ENCODE data around the gene ATP8B4.

Gene ATP8B4

GRCh38 chr15:49877873-49878521 lies 241.0 kb downstream of the ATP8B4 start:
- ChIA-PET CTCF (interaction anchor here (0.6 to 0.7 kb wide), 2 partner anchors 22 to 292 kb away, joined by 3 read pairs; no protein-coding TSS in a partner anchor), POLR2A (no interaction called here)
- no peak for TF ChIP-seq ZNF384 (IDR thresholded peaks at IDR 0.05)
- TF ChIP-seq HDGF (IDR thresholded peaks at IDR 0.05; ENCODE audit: borderline replicate concordance): no peak
- TF ChIP-seq PKNOX1 (IDR thresholded peaks at IDR 0.05): no peak
- TF ChIP-seq L3MBTL2 (conservative IDR thresholded peaks at IDR 0.05): no peak
- no peak for TF ChIP-seq NFRKB (IDR thresholded peaks at IDR 0.05)
- no peak for DNase-seq (ENCODE audit: extremely low spot score)

- no peak for TF ChIP-seq FOXK2 (IDR thresholded peaks at IDR 0.05)
- TF ChIP-seq PKNOX1 (IDR thresholded peaks at IDR 0.05): no peak
- no peak for TF ChIP-seq BHLHE40 (IDR thresholded peaks at IDR 0.05; ENCODE audit: borderline replicate concordance)
- TF ChIP-seq SUZ12 (IDR thresholded peaks at IDR 0.05): no peak
- TF ChIP-seq NFRKB (IDR thresholded peaks at IDR 0.05): no peak
- TF ChIP-seq ZNF384 (IDR thresholded peaks at IDR 0.05): no peak
- TF ChIP-seq TARDBP (IDR thresholded peaks at IDR 0.05): no peak
- TF ChIP-seq FOXM1 (IDR thresholded peaks at IDR 0.05; ENCODE audit: borderline replicate concordance): no peak
- no peak for TF ChIP-seq HDGF (IDR thresholded peaks at IDR 0.05; ENCODE audit: borderline replicate concordance)
- no peak for TF ChIP-seq SP1 (IDR thresholded peaks at IDR 0.05)
- DNase-seq (ENCODE audit: extremely low spot score): no peak
- ChIA-PET POLR2A (no interaction called here), CTCF (interaction anchor here (0.6 to 0.7 kb wide), 3 partner anchors 117 to 465 kb away, joined by 3 to 6 read pairs (median 3); no protein-coding TSS in a partner anchor)
Measured at GRCh38 chr15:49877117-49877872, 241.7 kb downstream of the ATP8B4 start.

GRCh38 chr15:49876401-49877038 lies 242.5 kb downstream of the ATP8B4 start:
- ChIA-PET POLR2A (no interaction called here), CTCF (interaction anchor here (0.6 to 0.7 kb wide), 3 partner anchors 118 to 465 kb away, joined by 3 to 6 read pairs (median 3); no protein-coding TSS in a partner anchor)
- DNase-seq (ENCODE audit: extremely low spot score): peak; percentile 4
- no peak for TF ChIP-seq L3MBTL2 (conservative IDR thresholded peaks at IDR 0.05)
- TF ChIP-seq FOXA1 (IDR thresholded peaks at IDR 0.05): no peak
- no peak for TF ChIP-seq ZNF384 (IDR thresholded peaks at IDR 0.05)
- TF ChIP-seq BHLHE40 (IDR thresholded peaks at IDR 0.05; ENCODE audit: borderline replicate concordance): no peak
- no peak for TF ChIP-seq SUZ12 (IDR thresholded peaks at IDR 0.05)
- TF ChIP-seq NFRKB (IDR thresholded peaks at IDR 0.05): no peak
- no peak for TF ChIP-seq FOXK2 (IDR thresholded peaks at IDR 0.05)
- no peak for TF ChIP-seq PKNOX1 (IDR thresholded peaks at IDR 0.05)
- no peak for TF ChIP-seq ELF4 (IDR thresholded peaks at IDR 0.05)
- TF ChIP-seq LEF1 (IDR thresholded peaks at IDR 0.05; ENCODE audit: borderline replicate concordance): no peak
- no peak for TF ChIP-seq HDGF (IDR thresholded peaks at IDR 0.05; ENCODE audit: borderline replicate concordance)
- no peak for TF ChIP-seq SP1 (IDR thresholded peaks at IDR 0.05)
- no peak for TF ChIP-seq TARDBP (IDR thresholded peaks at IDR 0.05)
- no peak for TF ChIP-seq CTBP1 (IDR thresholded peaks at IDR 0.05; ENCODE audit: borderline replicate concordance)
- TF ChIP-seq ARNT (IDR thresholded peaks at IDR 0.05): no peak
- no peak for TF ChIP-seq FOXM1 (IDR thresholded peaks at IDR 0.05; ENCODE audit: borderline replicate concordance)

GRCh38 chr15:49875392-49875791 lies 243.6 kb downstream of the ATP8B4 start:
- ChIA-PET POLR2A (no interaction called here), CTCF (no interaction called here)
- DNase-seq (ENCODE audit: extremely low spot score): no peak
- TF ChIP-seq SUZ12 (IDR thresholded peaks at IDR 0.05): no peak
- TF ChIP-seq ZNF384 (IDR thresholded peaks at IDR 0.05): no peak
- no peak for TF ChIP-seq ELF4 (IDR thresholded peaks at IDR 0.05)

GRCh38 chr15:49870472-49870871 lies 248.6 kb downstream of the ATP8B4 start:
- ChIA-PET CTCF (no interaction called here), POLR2A (no interaction called here)
- DNase-seq (ENCODE audit: extremely low spot score): no peak

GRCh38 chr15:49868348-49868747 lies 250.7 kb downstream of the ATP8B4 start:
- no peak for DNase-seq (ENCODE audit: extremely low spot score)
- ChIA-PET CTCF (no interaction called here), POLR2A (no interaction called here)
- TF ChIP-seq ELF4 (IDR thresholded peaks at IDR 0.05) (no peak), LEF1 (IDR thresholded peaks at IDR 0.05; ENCODE audit: borderline replicate concordance) (no peak), PKNOX1 (IDR thresholded peaks at IDR 0.05) (no peak), TARDBP (IDR thresholded peaks at IDR 0.05) (no peak), CTBP1 (IDR thresholded peaks at IDR 0.05; ENCODE audit: borderline replicate concordance) (no peak), NFRKB (IDR thresholded peaks at IDR 0.05) (no peak), L3MBTL2 (conservative IDR thresholded peaks at IDR 0.05) (no peak), BHLHE40 (IDR thresholded peaks at IDR 0.05; ENCODE audit: borderline replicate concordance) (no peak), FOXM1 (IDR thresholded peaks at IDR 0.05; ENCODE audit: borderline replicate concordance) (no peak), ZNF384 (IDR thresholded peaks at IDR 0.05) (no peak), SUZ12 (IDR thresholded peaks at IDR 0.05) (no peak), SP1 (IDR thresholded peaks at IDR 0.05) (no peak), FOXK2 (IDR thresholded peaks at IDR 0.05) (no peak), HDGF (IDR thresholded peaks at IDR 0.05; ENCODE audit: borderline replicate concordance) (no peak), ARNT (IDR thresholded peaks at IDR 0.05) (no peak), FOXA1 (IDR thresholded peaks at IDR 0.05) (no peak)

More at GRCh38 chr15:49870472-49870871, 248.6 kb downstream of the ATP8B4 start:
- TF ChIP-seq ARNT (IDR thresholded peaks at IDR 0.05): no peak
- no peak for TF ChIP-seq BHLHE40 (IDR thresholded peaks at IDR 0.05; ENCODE audit: borderline replicate concordance)
- no peak for TF ChIP-seq TARDBP (IDR thresholded peaks at IDR 0.05)

Data from HEK293T (cell line).